ENCODE results near the gene KCNQ1.

Gene KCNQ1

DNA sequence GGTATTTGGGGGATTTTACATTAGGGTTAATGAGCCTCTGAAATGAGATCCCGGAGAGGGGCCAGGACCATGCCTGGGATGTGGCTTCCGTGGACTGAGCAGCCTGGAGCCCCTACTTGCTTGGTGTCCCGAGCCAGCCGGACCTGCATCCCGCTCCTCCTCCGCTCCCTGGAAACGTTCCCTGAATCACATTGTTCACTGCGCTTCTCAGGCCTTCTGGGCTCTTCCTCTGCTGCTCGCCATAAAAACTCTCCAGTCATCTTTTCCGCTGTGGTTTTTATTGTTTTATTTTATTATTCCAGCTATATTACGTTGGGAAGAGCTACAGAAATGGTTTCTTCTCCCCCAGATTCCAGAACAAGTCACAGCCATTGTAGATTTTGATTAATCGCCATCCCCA, 268.3 kb downstream of the KCNQ1 start:
- Histone ChIP-seq H2AFZ (ENCODE audit: low read length) (no peak overlapping the region), H3K9ac (ENCODE audit: low read depth, low read length, poor library complexity, severe bottlenecking) (no peak overlapping the region), H3K27me3 (ENCODE audit: insufficient read depth, low read length, poor library complexity, severe bottlenecking) (no peaks in the 10 kb centered on the region), H3K9me3 (ENCODE audit: insufficient read depth, low read depth, low read length) (no peaks in the 10 kb centered on the region), H3K9me2 (replicated peaks; ENCODE audit: low read depth, low read length) (no peaks in the 10 kb centered on the region), H3K4me2 (ENCODE audit: low read depth, low read length, poor library complexity, severe bottlenecking) (no peak overlapping the region), H3F3A (ENCODE audit: low read depth) (no peaks in the 10 kb centered on the region), H3K4me1 (ENCODE audit: insufficient read depth, low read length, poor library complexity, severe bottlenecking) (no peaks in the 10 kb centered on the region), H3K79me2 (ENCODE audit: insufficient read depth, low read length) (no peaks in the 10 kb centered on the region), H3K4me3 (ENCODE audit: low read length, poor library complexity, severe bottlenecking) (no peak overlapping the region), H4K20me1 (ENCODE audit: insufficient read depth, low read length, poor library complexity, severe bottlenecking) (no peaks in the 10 kb centered on the region), H3K36me3 (ENCODE audit: insufficient read depth, low read length) (no peaks in the 10 kb centered on the region)
- TF ChIP-seq, protein P1, sequence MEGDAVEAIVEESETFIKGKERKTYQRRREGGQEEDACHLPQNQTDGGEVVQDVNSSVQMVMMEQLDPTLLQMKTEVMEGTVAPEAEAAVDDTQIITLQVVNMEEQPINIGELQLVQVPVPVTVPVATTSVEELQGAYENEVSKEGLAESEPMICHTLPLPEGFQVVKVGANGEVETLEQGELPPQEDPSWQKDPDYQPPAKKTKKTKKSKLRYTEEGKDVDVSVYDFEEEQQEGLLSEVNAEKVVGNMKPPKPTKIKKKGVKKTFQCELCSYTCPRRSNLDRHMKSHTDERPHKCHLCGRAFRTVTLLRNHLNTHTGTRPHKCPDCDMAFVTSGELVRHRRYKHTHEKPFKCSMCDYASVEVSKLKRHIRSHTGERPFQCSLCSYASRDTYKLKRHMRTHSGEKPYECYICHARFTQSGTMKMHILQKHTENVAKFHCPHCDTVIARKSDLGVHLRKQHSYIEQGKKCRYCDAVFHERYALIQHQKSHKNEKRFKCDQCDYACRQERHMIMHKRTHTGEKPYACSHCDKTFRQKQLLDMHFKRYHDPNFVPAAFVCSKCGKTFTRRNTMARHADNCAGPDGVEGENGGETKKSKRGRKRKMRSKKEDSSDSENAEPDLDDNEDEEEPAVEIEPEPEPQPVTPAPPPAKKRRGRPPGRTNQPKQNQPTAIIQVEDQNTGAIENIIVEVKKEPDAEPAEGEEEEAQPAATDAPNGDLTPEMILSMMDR (conservative IDR thresholded peaks at IDR 0.05; ENCODE audit: low read length): no peak
- TF ChIP-seq EZH2phosphoT487 (IDR thresholded peaks at IDR 0.05; ENCODE audit: borderline replicate concordance): no peak

GRCh38 chr11:2713661-2714462, 269.1 kb downstream of the KCNQ1 start:
- no peaks in the 10 kb centered on the region for H3K9me3 ChIP-seq (ENCODE audit: insufficient read depth, low read depth, low read length)
- no peak overlapping the region for H3K4me2 ChIP-seq (ENCODE audit: low read depth, low read length, poor library complexity, severe bottlenecking)

GRCh38 chr11:2714463-2714800, 269.6 kb downstream of the KCNQ1 start:
- H3K4me3 ChIP-seq (ENCODE audit: low read length, poor library complexity, severe bottlenecking): no peak overlapping the region
- H3K9me2 ChIP-seq (replicated peaks; ENCODE audit: low read depth, low read length): no peaks in the 10 kb centered on the region
- no peaks in the 10 kb centered on the region for H3K36me3 ChIP-seq (ENCODE audit: insufficient read depth, low read length)
- H3K27me3 ChIP-seq (ENCODE audit: insufficient read depth, low read length, poor library complexity, severe bottlenecking): no peaks in the 10 kb centered on the region
- H3F3A ChIP-seq (ENCODE audit: low read depth): no peaks in the 10 kb centered on the region
- no peak overlapping the region for H2AFZ ChIP-seq (ENCODE audit: low read length)
- no peaks in the 10 kb centered on the region for H3K79me2 ChIP-seq (ENCODE audit: insufficient read depth, low read length)
- H3K9me3 ChIP-seq (ENCODE audit: insufficient read depth, low read depth, low read length): no peaks in the 10 kb centered on the region
- H4K20me1 ChIP-seq (ENCODE audit: insufficient read depth, low read length, poor library complexity, severe bottlenecking): no peaks in the 10 kb centered on the region
- no peak overlapping the region for H3K4me2 ChIP-seq (ENCODE audit: low read depth, low read length, poor library complexity, severe bottlenecking)
- no peak overlapping the region for H3K9ac ChIP-seq (ENCODE audit: low read depth, low read length, poor library complexity, severe bottlenecking)
- no peaks in the 10 kb centered on the region for H3K4me1 ChIP-seq (ENCODE audit: insufficient read depth, low read length, poor library complexity, severe bottlenecking)
- TF ChIP-seq, protein P1 (conservative IDR thresholded peaks at IDR 0.05; ENCODE audit: low read length): no peak
- TF ChIP-seq EZH2phosphoT487 (IDR thresholded peaks at IDR 0.05; ENCODE audit: borderline replicate concordance): no peak

More at GRCh38 chr11:2713661-2714462, 269.1 kb downstream of the KCNQ1 start:
- no peaks in the 10 kb centered on the region for H3K27me3 ChIP-seq (ENCODE audit: insufficient read depth, low read length, poor library complexity, severe bottlenecking)
- no peak overlapping the region for H3K9ac ChIP-seq (ENCODE audit: low read depth, low read length, poor library complexity, severe bottlenecking)
- H3K4me1 ChIP-seq (ENCODE audit: insufficient read depth, low read length, poor library complexity, severe bottlenecking): no peaks in the 10 kb centered on the region
- no peaks in the 10 kb centered on the region for H3K36me3 ChIP-seq (ENCODE audit: insufficient read depth, low read length)
- H3K79me2 ChIP-seq (ENCODE audit: insufficient read depth, low read length): no peaks in the 10 kb centered on the region
- H4K20me1 ChIP-seq (ENCODE audit: insufficient read depth, low read length, poor library complexity, severe bottlenecking): no peaks in the 10 kb centered on the region
- no peak overlapping the region for H2AFZ ChIP-seq (ENCODE audit: low read length)
- H3K9me2 ChIP-seq (replicated peaks; ENCODE audit: low read depth, low read length): no peaks in the 10 kb centered on the region
- no peak overlapping the region for H3K4me3 ChIP-seq (ENCODE audit: low read length, poor library complexity, severe bottlenecking)
- TF ChIP-seq, protein P1 (conservative IDR thresholded peaks at IDR 0.05; ENCODE audit: low read length): no peak
- TF ChIP-seq EZH2phosphoT487 (IDR thresholded peaks at IDR 0.05; ENCODE audit: borderline replicate concordance): no peak
- no peaks in the 10 kb centered on the region for H3F3A ChIP-seq (ENCODE audit: low read depth)

Data from Loucy (cell line).